Measurements from ENCODE around the gene PTPRD.

PTPRD gene

GRCh38 chr9:8643896-8644295, 1968.9 kb downstream of the PTPRD start:
- DNase-seq (ENCODE audit: extremely low read depth, low read depth) = no peak
- TF ChIP-seq, protein P1, sequence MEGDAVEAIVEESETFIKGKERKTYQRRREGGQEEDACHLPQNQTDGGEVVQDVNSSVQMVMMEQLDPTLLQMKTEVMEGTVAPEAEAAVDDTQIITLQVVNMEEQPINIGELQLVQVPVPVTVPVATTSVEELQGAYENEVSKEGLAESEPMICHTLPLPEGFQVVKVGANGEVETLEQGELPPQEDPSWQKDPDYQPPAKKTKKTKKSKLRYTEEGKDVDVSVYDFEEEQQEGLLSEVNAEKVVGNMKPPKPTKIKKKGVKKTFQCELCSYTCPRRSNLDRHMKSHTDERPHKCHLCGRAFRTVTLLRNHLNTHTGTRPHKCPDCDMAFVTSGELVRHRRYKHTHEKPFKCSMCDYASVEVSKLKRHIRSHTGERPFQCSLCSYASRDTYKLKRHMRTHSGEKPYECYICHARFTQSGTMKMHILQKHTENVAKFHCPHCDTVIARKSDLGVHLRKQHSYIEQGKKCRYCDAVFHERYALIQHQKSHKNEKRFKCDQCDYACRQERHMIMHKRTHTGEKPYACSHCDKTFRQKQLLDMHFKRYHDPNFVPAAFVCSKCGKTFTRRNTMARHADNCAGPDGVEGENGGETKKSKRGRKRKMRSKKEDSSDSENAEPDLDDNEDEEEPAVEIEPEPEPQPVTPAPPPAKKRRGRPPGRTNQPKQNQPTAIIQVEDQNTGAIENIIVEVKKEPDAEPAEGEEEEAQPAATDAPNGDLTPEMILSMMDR (IDR thresholded peaks at IDR 0.05; ENCODE audit: low read depth, low read length, missing control alignments) = no peak
- H3K4me3 ChIP-seq (replicated peaks; ENCODE audit: low read depth, low read length) = no peak overlapping the region

- DNase-seq (ENCODE audit: extremely low read depth, low read depth) = no peak
- TF ChIP-seq, protein P1 (IDR thresholded peaks at IDR 0.05; ENCODE audit: low read depth, low read length, missing control alignments) = no peak
- H3K4me3 ChIP-seq (replicated peaks; ENCODE audit: low read depth, low read length) = no peak overlapping the region
Observed at GRCh38 chr9:8643464-8643863, 1969.3 kb downstream of the PTPRD start.

DNA sequence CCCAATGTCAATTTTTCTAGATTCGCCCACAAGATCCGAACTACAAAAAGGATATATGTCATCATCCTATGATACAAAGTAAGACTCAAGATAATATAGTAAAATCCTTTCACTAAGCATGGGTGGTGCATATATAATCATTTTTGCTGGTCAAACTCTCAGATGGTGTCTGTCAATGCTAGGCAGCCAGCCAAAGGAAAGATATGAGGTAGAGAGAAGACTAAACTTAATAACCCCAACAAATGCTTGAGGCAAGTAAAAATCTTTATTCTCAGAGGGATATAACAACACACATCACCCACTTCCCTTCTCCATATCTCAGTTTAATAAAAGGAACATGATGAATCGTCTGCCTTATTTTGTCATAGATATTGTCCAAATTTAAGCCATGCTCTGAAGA, 1972.0 kb downstream of the PTPRD start:
- H3K4me3 ChIP-seq (replicated peaks; ENCODE audit: low read depth, low read length) = no peak overlapping the region
- TF ChIP-seq, protein P1 (IDR thresholded peaks at IDR 0.05; ENCODE audit: low read depth, low read length, missing control alignments) = no peak
- no peak for DNase-seq (ENCODE audit: extremely low read depth, low read depth)

- TF ChIP-seq, protein P1 (IDR thresholded peaks at IDR 0.05; ENCODE audit: low read depth, low read length, missing control alignments) = no peak
- DNase-seq (ENCODE audit: extremely low read depth, low read depth) = no peak
- H3K4me3 ChIP-seq (replicated peaks; ENCODE audit: low read depth, low read length) = no peak overlapping the region
Observed at GRCh38 chr9:8637626-8638025, 1975.2 kb downstream of the PTPRD start.

- TF ChIP-seq, protein P1 (IDR thresholded peaks at IDR 0.05; ENCODE audit: low read depth, low read length, missing control alignments) = no peak
- no peak for DNase-seq (ENCODE audit: extremely low read depth, low read depth)
- H3K4me3 ChIP-seq (replicated peaks; ENCODE audit: low read depth, low read length) = no peak overlapping the region
Observed at GRCh38 chr9:8633784-8634183, 1979.0 kb downstream of the PTPRD start.

- no peak for DNase-seq (ENCODE audit: extremely low read depth, low read depth)
- no peak overlapping the region for H3K4me3 ChIP-seq (replicated peaks; ENCODE audit: low read depth, low read length)
- TF ChIP-seq, protein P1 (IDR thresholded peaks at IDR 0.05; ENCODE audit: low read depth, low read length, missing control alignments) = no peak
Observed at GRCh38 chr9:8632493-8632892, 1980.3 kb downstream of the PTPRD start.

- TF ChIP-seq, protein P1 (IDR thresholded peaks at IDR 0.05; ENCODE audit: low read depth, low read length, missing control alignments) = no peak
Observed at GRCh38 chr9:8628791-8629190, 1984.0 kb downstream of the PTPRD start.

More at GRCh38 chr9:8628791-8629190, 1984.0 kb downstream of the PTPRD start:
- H3K4me3 ChIP-seq (replicated peaks; ENCODE audit: low read depth, low read length) = no peak overlapping the region
- DNase-seq (ENCODE audit: extremely low read depth, low read depth) = no peak
